GM12878 (cell line): ENCODE results near the gene M1AP. TPM values are rescaled to one million over a fixed set of nuclear protein-coding genes. Genes with fewer than 3 reads are reported as not detected.
"Not testable (repeated sequence)": the region's sequence is repeated elsewhere in the genome, so short reads cannot be mapped to it uniquely, and the experiment has no call there.

Experiments
- ATAC-seq: fragments of 200-7000 bp; cut with Tn5 transposase; 3 replicates; pipeline ENCODE4 v1.9.1; 2020; ENCODE audit warnings: mild to moderate bottlenecking, moderate library complexity
- BruUV-seq: library from RNA; stranded (reverse); fragments of 400-500 nt; replicated peaks from 2 replicates; lab custom pipeline; 2021; lab: Mats Ljungman, UMichigan
- CTCF ChIA-PET: fragments of 300-600 bp; sonication (Branson Sonifier 250); formaldehyde crosslinking; extraction: SDS; loops from one replicate; lab custom pipeline; 2021; ENCODE audit warnings: inconsistent platforms; lab: Yijun Ruan, JAX
- POLR2A ChIA-PET: fragments of 350-600 bp; formaldehyde crosslinking; extraction: SDS; loops from one replicate; lab custom pipeline; 2021; ENCODE audit warnings: inconsistent platforms; lab: Charles Lee
- RAD21 ChIA-PET: fragments of 300-600 bp; sonication (Branson Sonifier 250); formaldehyde crosslinking; loops from one replicate; lab custom pipeline; 2023; ENCODE audit warnings: antibody characterized with exemption; ENCODE audit not compliant: unreplicated experiment; lab: Charles Lee
- SMC1A ChIA-PET: fragments of 300-600 bp; sonication (Branson Sonifier 250); formaldehyde crosslinking; loops from one replicate; lab custom pipeline; 2023; ENCODE audit not compliant: unreplicated experiment, uncharacterized antibody; lab: Charles Lee
- DNase-seq: peaks from one replicate; pipeline ENCODE4 v3.0.0-alpha.2; 2011; ENCODE audit warnings: low read depth, low spot score
- FAIRE-seq: peaks from 3 replicates; lab custom pipeline; 2011; peaks lifted over from hg19 to GRCh38; lab: Jason Lieb, UNC
- H2AFZ ChIP-seq: 2 replicates; pipeline ENCODE4 v1.6.0; 2011; ENCODE audit warnings: low read depth, low read length, control low read depth; ENCODE audit not compliant: control insufficient read depth
- H3K27ac ChIP-seq: 2 replicates; pipeline ENCODE4 v1.5.1; 2011; ENCODE audit warnings: control low read depth; ENCODE audit not compliant: control insufficient read depth, insufficient read depth
- H3K27me3 ChIP-seq, 2 experiments: replicated peaks in 1 of 2; 2 replicates each; pipeline versions ENCODE4 v1.6.0 to v1.6.1; 2011; ENCODE audit warnings: low read length in 1 of 2; ENCODE audit not compliant: control insufficient read depth in 2 of 2, insufficient read depth in 2 of 2
- H3K36me3 ChIP-seq, 2 experiments: 2 replicates each; pipeline ENCODE4 v1.5.1; 2011; ENCODE audit warnings: low read length in 1 of 2; ENCODE audit not compliant: control insufficient read depth in 2 of 2, insufficient read depth in 2 of 2
- H3K4me1 ChIP-seq: 2 replicates; pipeline ENCODE4 v1.6.1; 2011; ENCODE audit warnings: mild to moderate bottlenecking, low read length, moderate library complexity, mixed read lengths; ENCODE audit not compliant: control insufficient read depth, insufficient read depth
- H3K4me2 ChIP-seq: 2 replicates; pipeline ENCODE4 v1.6.0; 2011; ENCODE audit warnings: control low read depth; ENCODE audit not compliant: control insufficient read depth, insufficient read depth
- H3K4me3 ChIP-seq: fragments of 200-600 bp; sonication (generic); 2 replicates; pipeline ENCODE4 v1.5.1; 2016
- H3K79me2 ChIP-seq: 2 replicates; pipeline ENCODE4 v1.6.0; 2011; ENCODE audit warnings: low read length; ENCODE audit not compliant: control insufficient read depth, insufficient read depth
- H3K9ac ChIP-seq: 2 replicates; pipeline ENCODE4 v1.8.0; 2011; ENCODE audit warnings: low read length, control low read depth, mixed read lengths; ENCODE audit not compliant: control insufficient read depth, insufficient read depth
- H3K9me3 ChIP-seq: replicated peaks from 3 replicates; pipeline ENCODE4 v1.5.1; 2011; ENCODE audit warnings: mild to moderate bottlenecking, low read length; ENCODE audit not compliant: control insufficient read depth, insufficient read depth
- H4K20me1 ChIP-seq: 2 replicates; pipeline ENCODE4 v1.6.0; 2011; ENCODE audit not compliant: control insufficient read depth, insufficient read depth
- ASH2L ChIP-seq: fragments of 300-600, 200-600 bp; sonication (generic); IDR thresholded peaks from 2 replicates; pipeline ENCODE4 v1.6.1; 2017; ENCODE audit warnings: low read depth, mild to moderate bottlenecking, borderline replicate concordance
- BACH1 ChIP-seq: fragments of 450-650 bp; IDR thresholded peaks from 2 replicates; pipeline ENCODE4 v1.6.1; 2017; ENCODE audit warnings: mild to moderate bottlenecking, borderline replicate concordance
- ZBED1 ChIP-seq: IDR thresholded peaks from 2 replicates; pipeline ENCODE4 v1.6.1; 2016; ENCODE audit warnings: borderline replicate concordance
- WGBS: methylation state at CpG from one replicate; pipeline ENCODE4 v1.1.6; 2016; ENCODE audit warnings: low lambda C conversion rate; ENCODE audit not compliant: insufficient replicate concordance, insufficient coverage; ENCODE audit errors: missing lambda C conversion rate; 5-methylcytosine and 5-hydroxymethylcytosine counted together
- in situ Hi-C: fragments of 300-500 bp; cut with MboI; formaldehyde crosslinking; loops from 9 replicates; pipeline ENCODE4 v1.14.3; 2018; ENCODE audit warnings: mixed read lengths
- intact Hi-C: fragments of 100-400 bp; cut with micrococcal nuclease; formaldehyde crosslinking; loops from one replicate; pipeline ENCODE4 v1.14.2; 2022; ENCODE audit not compliant: unreplicated experiment
- polyA plus RNA-seq, 11 experiments: library from polyadenylated mRNA; depleted of rRNA in 4 of 11; unstranded in 6 of 11; stranded (reverse) in 5 of 11; fragments of >200 nt; fragmentation: Nextera tagmentation in 4 of 11; fragmentation: Illumina TruSeq in 1 of 11; extraction: Ambion mirVana in 4 of 11; extraction: Trizol in 1 of 11; gene quantifications; 1 replicate in 1 of 11; 2 replicates in 10 of 11; pipeline versions ENCODE4 v1.2.1 to v1.2.3, GENCODE V29; 2011 to 2016; ENCODE audit warnings: inconsistent platforms in 2 of 11, missing spikeins in 2 of 11, low read depth in 1 of 11
- total RNA-seq, 4 experiments: library from RNA; depleted of rRNA in 3 of 4; stranded (reverse); fragments of >200 nt in 3 of 4; fragmentation: Illumina TruSeq in 1 of 4; extraction: Trizol in 1 of 4; gene quantifications; 2 replicates each; pipeline versions ENCODE4 v1.2.1 to v1.2.3, GENCODE V29; 2013 to 2021
- TF ChIP-seq, protein P1 (sequence below): fragments of 450-650 bp; IDR thresholded peaks from 2 replicates; pipeline ENCODE4 v1.6.1; 2017; ENCODE audit warnings: mild to moderate bottlenecking, moderate library complexity
- TF ChIP-seq, protein P2 (sequence below): fragments of 450-650 bp; conservative IDR thresholded peaks from 2 replicates; pipeline ENCODE4 v1.6.1; 2017; ENCODE audit warnings: mild to moderate bottlenecking, moderate library complexity

The M1AP gene
- total and polyA plus RNA-seq, 10 of the 15 experiments (the other 5 are each of a cell fraction or from before 2014, with no cell fraction given), result 0.04 to 0.32 (median 0.16) TPM; not detected in 4

DNA sequence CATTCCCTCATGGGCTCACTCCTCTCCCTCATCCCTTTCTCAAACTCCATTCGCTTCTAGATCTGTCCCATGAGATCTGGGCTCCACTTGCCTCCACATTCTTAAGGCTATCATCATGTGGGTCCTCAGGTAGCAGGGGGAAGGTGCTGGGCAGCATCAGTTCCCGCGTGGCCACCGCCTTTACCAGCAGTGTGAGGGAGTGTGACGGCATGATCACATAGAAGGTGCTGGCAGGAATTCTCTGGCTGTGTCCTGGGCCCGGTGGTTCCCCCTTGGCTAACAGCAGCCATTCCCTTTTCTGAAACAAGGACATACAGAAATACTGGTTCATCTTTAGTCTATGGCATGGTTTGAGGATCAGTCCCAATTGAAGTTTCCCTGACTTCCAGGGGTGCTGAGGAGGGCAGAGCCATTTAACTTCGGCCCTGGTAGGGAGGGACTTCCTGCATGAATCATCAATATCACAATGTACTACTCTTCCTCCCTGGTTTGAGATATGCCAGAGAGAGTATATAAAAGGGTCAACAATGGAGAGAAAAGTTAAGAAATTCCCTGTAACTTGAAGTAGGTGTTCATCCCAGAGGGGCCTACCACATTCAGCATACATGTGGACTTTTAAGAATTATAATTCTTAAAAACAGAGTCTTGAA lies 85.9 kb downstream of the M1AP start (continued):
- TF ChIP-seq, protein P1, sequence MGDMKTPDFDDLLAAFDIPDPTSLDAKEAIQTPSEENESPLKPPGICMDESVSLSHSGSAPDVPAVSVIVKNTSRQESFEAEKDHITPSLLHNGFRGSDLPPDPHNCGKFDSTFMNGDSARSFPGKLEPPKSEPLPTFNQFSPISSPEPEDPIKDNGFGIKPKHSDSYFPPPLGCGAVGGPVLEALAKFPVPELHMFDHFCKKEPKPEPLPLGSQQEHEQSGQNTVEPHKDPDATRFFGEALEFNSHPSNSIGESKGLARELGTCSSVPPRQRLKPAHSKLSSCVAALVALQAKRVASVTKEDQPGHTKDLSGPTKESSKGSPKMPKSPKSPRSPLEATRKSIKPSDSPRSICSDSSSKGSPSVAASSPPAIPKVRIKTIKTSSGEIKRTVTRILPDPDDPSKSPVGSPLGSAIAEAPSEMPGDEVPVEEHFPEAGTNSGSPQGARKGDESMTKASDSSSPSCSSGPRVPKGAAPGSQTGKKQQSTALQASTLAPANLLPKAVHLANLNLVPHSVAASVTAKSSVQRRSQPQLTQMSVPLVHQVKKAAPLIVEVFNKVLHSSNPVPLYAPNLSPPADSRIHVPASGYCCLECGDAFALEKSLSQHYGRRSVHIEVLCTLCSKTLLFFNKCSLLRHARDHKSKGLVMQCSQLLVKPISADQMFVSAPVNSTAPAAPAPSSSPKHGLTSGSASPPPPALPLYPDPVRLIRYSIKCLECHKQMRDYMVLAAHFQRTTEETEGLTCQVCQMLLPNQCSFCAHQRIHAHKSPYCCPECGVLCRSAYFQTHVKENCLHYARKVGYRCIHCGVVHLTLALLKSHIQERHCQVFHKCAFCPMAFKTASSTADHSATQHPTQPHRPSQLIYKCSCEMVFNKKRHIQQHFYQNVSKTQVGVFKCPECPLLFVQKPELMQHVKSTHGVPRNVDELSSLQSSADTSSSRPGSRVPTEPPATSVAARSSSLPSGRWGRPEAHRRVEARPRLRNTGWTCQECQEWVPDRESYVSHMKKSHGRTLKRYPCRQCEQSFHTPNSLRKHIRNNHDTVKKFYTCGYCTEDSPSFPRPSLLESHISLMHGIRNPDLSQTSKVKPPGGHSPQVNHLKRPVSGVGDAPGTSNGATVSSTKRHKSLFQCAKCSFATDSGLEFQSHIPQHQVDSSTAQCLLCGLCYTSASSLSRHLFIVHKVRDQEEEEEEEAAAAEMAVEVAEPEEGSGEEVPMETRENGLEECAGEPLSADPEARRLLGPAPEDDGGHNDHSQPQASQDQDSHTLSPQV, result no peak
- TF ChIP-seq BACH1 (no peak), ZBED1 (no peak), ASH2L (no peak)
- TF ChIP-seq, protein P2, sequence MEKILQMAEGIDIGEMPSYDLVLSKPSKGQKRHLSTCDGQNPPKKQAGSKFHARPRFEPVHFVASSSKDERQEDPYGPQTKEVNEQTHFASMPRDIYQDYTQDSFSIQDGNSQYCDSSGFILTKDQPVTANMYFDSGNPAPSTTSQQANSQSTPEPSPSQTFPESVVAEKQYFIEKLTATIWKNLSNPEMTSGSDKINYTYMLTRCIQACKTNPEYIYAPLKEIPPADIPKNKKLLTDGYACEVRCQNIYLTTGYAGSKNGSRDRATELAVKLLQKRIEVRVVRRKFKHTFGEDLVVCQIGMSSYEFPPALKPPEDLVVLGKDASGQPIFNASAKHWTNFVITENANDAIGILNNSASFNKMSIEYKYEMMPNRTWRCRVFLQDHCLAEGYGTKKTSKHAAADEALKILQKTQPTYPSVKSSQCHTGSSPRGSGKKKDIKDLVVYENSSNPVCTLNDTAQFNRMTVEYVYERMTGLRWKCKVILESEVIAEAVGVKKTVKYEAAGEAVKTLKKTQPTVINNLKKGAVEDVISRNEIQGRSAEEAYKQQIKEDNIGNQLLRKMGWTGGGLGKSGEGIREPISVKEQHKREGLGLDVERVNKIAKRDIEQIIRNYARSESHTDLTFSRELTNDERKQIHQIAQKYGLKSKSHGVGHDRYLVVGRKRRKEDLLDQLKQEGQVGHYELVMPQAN, result no peak

DNA sequence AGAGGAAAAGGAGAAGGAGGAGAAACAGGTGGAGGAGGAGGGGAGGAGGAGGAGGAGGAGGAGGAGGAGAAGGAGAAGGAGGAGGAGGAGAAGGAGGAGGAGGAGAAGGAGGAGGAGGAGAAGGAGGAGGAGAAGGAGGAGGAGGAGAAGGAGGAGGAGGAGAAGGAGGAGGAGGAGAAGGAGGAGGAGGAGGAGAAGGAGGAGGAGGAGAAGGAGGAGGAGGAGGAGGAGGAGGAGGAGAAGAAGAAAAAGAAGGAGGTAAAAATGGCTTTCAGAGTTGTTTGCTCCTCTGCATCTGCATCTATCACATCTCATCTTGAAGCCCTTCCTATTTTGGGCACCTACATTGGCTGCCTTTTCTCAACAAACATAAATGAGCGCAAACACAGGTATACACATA lies 87.1 kb downstream of the M1AP start:
- Histone ChIP-seq H3K79me2 (peaks cover 11% of the 10 kb centered on the region), H3K36me3 (peaks cover 1 to 11% of the 10 kb centered on the region in 2 experiments; a peak in 2 of 4 replicates), H3K4me1 (peaks cover 13% of the 10 kb centered on the region)
- H3K4me3 ChIP-seq, in situ Hi-C loops, H4K20me1 ChIP-seq, H3K9me3 ChIP-seq, H2AFZ ChIP-seq, ATAC-seq, CTCF ChIA-PET, H3K4me2 ChIP-seq, intact Hi-C loops, H3K27me3 ChIP-seq, BruUV-seq, H3K9ac ChIP-seq, FAIRE-seq, H3K27ac ChIP-seq, DNase-seq, RAD21 ChIA-PET, SMC1A ChIA-PET: not testable (repeated sequence)
- POLR2A ChIA-PET, result interaction anchor here (17.8 kb wide), 1 partner anchor 15 kb away, joined by 441 read pairs; no protein-coding TSS in a partner anchor
- 100% methylated on average over 1 of the region's 1 CpG for WGBS
